ENCODE results near the gene CADPS.

Gene CADPS

DNA sequence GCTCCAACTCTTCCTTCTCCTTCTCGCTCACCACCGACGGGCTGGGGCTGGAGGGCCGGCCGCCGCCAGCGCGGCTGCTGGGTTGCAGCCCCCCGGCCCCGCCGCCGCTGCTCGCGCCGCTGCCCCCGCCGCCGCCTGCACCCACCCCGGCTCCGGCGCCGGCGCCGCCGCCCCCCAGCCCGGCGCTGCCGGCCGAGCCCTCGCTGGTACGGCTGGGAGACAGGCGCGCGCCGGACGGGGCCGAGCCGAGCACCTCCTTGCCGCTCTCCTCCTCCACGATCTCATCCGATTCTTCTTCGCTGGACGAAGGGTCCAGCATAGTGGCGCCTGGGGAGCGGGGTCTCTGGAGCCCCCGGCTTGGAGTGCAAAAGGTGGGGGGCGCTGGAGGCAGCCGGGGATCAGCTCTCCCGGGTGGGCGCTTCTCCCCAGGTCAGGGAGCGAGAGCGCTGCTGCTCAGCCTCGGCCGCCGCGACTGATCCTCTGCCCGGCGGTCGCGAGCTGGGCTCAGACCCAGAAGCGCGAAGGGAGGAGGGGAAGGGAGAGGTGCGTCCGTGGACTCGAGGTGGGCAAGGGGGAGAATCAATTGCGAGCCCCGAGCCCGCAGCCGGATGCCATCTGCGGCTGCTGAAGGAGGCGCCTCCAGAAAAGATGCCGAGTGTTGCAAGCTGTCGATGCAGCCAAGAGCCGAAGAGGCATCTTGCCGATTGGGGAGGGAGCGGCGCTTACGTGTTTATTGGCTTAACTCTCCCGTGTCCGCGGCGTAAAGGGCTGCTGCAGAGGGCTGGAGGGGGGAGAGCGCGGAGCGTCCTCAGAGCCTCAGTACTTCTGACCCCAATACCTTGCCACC lies at the start of gene CADPS:
Gene CADPS, minus strand, starts transcription at position 706 of the 847 bp plus-strand sequence. Its CDS starts 387 bp downstream, at position 319.
- DNase-seq, result peak; percentile 13

DNA sequence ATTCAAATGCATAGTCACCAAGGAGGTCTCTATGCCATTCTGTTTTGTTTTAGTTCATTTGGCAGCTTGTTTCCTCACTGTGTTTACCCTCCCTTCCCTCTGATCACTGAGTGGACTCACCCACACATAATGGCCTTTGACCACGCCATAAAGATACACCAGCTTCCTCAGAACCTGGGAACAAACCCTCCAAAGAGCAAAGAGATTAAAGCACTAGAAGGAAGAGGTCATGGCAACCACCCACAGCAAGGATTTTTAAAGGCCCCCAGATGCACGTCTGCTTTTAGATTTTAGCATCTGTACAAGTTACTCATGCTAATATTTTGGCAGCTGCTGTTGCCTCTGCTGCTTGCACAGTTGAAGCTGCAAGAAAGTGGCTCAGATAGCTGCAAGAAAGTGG lies 47.9 kb upstream of the CADPS start:
- DNase-seq, result no peak

DNA sequence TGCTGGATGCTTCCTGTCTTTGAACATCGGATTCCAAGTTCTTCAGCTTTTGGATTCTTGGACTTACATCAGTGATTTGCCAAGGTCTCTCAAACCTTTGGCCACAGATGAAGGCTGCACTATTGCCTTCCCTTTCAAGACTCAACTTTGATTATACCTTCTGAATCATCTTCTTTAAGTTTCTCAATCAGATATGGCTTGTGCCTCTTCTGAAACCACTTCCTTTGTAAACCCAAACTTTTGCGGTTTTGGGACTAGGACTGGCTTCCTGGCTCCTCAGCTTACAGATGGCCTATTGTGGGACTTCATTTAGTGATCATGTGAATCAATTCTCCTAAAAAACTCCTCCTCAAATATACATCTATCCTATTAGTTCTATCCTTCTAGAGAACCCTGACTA lies 47.1 kb upstream of the CADPS start:
- no peak for DNase-seq

DNA sequence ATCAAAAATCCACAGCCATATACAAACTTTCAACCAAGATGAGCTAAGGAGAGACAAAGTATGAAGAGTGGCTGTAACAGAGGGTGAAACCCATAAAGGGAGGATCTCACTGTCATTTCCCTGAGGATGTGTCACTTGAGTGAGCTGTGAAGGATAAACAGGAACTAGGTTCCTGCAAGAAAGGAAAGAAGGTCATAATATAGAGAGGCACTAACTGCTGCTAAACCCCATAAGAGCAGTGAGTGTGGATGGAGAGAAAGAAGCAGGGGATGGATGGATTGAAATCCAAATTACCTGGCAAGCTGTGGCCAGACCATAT lies 45.2 kb upstream of the CADPS start:
- DNase-seq, result no peak

DNA sequence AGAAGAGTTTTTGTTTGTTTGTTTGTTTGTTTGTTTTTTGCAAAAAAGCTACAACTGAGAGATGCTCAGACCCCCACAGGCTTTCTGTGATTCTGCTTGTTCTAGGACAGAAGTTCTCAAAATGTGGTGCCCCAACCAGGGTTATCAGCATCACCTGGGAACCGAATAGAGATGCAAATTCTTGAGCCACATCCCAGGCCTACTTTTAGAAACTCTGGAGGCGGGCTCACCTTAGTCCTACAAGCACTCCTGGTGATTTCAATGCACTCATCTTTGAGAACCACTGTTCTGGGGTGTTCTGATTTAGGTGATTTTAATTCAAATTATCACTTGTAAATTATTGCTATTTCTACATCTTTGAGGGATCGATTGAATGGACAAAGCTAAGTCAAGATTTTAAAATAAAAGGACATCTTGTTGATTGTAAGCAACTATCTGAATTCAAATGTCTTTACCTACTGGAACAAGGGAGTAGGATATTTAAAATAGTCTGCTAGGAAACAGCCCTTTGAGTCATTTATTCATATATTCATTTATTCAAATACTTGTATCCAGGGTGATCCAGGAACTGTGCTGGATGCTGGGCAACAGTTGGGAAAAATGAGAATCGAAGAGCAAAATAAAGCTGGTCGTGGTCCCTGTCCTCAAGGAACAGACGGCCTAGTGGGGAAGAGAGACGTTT lies 44.7 kb upstream of the CADPS start:
- no peak for DNase-seq

DNA sequence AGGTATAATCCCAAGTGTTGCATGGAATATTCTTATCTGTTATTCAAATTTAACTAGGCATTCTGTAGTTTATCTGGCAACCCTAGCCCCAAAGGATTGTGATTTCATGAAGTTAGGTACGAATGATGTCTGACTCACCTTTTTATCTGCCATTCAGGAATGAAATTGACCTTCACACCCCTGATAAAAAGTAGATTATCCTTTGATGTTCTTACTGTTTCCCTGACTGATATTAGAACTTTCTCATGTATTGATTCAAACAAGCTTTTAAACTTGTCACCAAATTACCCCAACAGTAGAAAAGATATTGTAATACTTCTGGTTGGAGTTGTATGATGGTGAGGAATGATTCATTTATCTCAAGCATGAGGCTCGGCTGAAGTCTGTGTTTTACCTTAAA lies 43.6 kb upstream of the CADPS start:
- no peak for DNase-seq

DNA sequence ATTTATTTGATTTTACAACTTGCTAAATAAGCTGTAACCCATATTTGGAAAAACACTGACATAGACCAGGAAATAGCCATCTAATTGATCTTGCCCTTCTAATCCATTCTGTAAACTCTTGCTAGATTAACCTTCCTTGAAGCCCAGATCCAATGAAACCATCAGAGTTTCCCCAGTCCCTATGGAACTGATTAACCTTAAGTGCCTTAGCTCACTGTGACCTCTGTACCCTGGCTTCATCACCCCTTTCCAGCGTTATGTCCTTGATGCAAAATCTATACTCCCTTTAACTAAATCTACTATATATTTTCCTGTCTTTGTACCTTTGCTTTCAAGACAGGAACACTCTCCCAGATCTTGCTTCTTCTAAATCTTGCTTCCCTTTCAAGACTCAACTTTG lies 42.9 kb upstream of the CADPS start:
- DNase-seq, result no peak

DNA sequence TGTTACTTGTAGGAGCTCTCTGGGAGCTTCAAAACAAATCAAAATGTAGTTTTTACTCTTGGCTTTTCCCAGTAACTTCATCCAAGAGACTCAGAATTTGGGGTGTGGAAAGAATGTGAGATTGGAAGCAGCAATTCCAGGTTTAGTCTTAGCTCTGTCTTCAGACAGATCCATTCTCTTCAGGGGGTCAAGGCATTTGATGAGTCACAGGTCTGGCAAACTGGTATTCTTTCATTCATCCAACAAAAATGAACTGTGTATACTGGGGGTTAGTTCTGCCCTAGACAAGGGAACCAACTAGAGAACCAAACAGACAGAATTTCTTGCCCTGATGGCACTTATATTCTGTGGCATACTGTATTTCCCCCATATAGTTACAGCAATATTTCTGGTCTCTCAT lies 36.3 kb upstream of the CADPS start:
- no peak for DNase-seq

DNA sequence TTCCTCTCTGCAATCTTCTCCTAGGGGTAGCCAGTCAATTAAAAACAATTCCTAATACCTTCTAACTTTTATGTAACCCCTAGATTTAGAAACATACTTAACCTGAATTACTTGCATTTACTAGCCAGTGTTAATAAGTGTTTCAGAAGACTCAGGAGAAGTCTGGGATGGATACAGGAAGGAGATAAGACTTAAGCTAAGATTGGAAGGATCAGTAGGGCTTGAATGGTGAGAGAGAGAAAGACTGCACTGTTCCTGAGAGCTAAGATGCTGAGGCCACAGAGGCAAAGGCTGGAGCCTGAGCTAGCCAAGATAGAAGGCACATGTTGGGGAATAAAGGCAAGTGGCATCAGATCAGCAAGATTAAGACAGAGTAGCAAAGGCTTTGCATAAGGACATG lies 30.1 kb upstream of the CADPS start:
- no peak for DNase-seq

DNA sequence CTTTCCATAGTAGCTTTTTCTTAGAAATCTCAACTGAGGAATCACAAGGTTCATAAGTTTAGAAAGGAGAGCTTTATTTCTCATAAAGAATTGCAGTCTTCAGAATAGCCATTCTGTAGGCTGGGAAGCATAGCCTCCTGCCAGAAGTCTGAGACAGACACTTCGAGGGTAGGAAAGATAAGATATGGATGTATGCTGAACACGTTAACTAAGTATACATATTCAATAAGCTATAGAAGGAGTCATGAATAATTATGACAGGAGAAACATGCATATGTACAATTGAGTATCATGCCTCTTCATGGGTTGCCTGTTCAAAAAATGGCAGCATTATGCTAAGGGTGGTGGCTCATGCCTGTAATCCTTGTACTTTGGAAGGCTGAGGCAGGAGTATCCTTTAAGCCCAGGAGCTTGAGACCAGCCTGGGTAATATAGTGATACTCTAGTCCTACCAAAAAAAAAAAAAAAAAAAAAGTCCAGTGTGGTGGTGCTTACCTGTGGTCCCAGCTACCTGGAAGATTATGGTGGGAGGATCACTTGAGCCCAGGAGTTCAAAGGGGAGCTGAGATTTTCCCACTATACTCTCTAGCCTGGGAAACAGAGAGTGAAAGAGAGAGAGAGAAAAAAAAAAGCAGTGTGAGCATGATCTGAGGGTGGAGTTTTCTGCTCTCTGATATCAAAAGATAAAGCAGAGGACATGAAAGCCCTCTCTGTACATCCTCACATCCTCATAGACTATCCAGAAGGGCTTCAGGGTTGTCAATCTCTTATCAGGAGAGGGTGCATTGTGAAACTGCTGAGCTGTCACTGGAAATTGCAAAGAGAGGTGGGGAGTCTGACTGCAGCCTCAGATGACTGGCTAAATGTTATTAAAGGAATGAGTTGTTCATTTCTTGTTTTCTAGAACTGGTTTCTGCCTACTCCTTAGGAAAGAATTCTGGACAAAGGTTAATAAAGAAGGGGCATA lies 23.6 kb upstream of the CADPS start:
- DNase-seq, result no peak

DNA sequence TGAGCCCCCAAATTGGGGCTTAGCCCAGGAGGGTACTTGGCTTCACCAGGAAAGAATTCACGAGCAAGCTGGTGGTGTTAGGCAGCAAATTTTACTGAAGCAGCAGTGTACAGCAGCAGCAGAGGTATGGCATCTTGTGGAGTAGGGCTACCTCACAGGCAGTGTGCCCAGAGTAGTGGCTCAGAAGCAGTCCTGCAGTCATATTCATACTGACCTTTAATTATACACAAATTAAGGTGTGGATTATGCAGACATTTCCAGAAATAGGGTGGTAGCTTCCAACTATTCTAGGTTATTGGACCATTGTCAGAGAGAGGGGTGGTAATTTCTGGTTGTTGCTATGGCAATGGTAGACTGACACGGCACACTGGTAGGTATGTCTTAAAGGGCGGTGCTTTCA lies 20.7 kb upstream of the CADPS start:
- DNase-seq, result no peak

DNA sequence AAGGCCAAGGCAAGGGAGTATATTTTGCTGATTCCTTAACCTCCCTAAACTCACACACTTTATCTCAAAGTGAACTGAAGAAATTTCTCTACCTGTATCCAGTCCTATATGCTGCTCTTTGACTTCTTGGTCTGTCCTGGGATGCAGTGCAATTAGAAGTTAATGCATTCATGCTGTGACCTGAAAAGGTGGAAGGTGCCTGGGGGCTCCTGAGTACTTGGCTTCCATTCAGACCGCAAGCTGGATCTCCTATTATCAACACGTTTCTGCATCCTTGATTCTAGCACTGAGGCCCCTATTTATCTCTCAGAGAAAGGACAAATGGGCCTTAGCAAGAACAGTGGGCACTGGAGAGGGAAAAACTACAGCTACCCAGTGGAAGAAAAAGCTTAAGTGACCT lies 17.7 kb upstream of the CADPS start:
- DNase-seq, result no peak

DNA sequence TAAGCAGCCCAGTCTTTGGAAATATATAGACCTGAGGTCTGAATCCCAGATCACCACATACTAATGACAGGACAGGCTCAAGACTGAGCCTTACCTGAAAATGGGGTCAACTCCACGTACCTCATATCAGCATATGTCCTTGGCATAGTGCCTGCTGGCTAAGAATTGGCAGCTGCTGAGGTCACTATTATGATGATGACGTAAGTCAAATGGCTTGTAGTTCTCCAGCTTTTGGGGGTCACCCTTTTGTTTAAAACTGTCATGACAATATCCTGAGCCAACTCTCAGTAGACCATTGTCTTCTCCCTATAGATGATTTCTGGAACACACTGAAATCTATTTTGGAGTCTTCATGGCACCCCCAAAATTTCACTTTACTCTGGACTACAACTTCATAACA lies 16.8 kb upstream of the CADPS start:
- no peak for DNase-seq

DNA sequence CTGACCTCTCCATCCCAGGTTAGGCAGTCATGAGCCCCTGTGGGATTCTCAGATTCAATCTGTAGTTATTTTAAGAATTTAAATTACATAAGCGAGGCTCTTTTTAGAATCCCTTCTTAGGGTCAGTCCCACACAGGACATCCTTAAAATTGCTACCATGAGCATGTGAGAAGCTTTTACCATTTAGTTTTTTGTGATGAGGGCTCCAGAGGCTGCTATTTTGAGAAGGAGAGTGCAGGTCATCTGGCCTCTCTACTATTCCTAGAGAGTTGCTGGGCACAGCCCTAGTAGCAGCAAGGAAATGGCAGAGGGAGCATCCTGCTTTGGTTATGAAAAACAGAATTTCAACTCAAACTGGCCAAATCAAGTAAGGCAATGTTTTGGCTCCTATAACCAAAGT lies 13.6 kb upstream of the CADPS start:
- DNase-seq, result no peak

DNA sequence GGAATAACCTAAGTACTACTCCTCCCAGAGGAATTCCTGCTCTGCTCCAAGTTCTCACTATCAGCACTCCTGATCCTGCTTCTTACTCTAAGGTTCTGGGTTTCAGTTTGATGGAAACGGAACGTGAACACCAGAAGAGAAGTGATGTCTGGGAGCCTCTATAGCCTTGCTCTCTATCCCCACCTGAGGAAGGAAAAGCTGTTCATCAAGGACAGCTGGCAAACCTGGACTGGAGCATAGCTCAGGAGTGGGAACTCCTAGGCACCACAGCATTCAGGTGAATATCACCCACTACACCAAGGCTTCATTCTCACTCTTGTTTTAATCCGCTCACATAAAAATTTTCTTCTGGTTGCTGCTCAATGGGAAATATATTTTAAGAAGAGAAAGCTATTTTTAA lies 13.0 kb upstream of the CADPS start:
- peak; percentile 15 for DNase-seq

DNA sequence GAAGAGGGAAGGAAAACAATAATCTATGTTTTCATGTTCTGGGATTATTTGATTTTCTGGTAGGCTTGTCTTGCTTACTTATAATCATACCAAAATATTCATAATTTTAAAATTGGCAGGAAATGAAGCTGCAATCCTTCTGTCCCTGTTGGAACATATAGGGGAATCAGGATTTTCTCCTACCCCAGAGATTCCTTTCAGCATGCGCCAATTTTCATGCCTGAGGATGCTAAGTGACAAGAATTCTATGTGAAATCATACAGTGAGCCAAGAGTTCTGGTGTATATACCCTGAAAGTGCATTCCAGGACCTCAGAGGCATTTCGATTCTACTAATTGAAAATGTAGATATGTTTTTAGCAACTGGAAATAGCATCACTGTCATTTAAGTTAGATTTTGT lies 9.9 kb upstream of the CADPS start:
- DNase-seq, result no peak

DNA sequence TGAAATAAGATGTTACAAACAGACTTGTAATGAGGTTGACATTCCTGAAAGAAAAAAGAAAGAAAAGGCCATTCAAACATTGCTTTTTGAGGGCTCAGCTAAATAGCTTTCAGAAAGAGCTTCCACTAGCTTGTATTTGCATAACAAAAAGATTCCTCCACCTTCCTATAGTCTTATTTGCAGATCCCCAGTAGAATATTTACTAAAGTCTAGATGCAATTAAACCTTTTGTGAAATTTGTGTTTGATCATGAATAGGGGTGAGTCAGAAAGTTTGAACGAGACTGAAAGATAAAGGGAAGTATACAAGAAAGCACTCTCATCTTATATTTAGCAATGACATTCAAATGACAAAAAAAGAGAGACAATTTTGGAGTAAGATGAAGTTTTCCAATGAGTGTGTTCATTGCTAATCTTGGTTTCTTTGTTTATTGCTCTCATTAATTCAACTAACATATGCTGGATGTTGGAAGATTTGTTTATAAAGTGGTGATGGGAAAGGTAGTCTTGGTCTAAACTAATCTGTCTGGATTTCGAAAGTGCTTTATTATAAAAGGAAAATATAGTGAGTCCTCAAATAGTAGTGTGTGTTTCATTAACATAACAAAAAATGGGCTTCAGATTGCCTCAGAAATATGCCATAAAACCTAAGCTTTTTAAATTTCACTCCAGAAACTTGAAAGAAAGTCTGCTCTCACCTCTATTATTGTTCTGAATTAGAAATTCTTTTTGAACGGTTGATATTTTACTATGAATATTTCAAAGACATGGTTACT lies 9.1 kb upstream of the CADPS start:
- no peak for DNase-seq

DNA sequence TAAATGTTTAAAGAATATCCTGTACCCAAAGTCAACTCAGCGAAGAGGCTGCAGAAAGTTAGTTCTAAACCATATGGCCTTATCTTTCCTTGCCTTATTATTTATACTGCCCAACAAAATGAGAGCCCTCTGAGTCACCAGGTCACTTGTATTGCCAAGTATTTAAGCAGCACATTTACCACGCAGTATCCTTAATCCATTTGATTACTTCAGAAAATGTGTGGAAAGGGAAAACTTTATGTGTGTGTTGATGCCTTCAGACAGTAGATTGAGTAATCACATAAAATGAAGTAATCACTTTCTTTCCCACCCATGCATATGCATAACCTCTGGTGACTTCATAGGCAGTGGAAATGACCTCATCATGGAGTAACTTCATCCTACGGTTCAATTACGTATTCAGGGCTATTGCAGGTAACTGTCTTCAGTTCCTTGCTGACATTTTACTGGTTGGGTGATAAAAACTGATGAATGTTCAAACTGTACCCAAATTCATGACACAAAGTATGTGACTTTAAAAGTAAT lies 7.5 kb upstream of the CADPS start:
- no peak for DNase-seq

DNA sequence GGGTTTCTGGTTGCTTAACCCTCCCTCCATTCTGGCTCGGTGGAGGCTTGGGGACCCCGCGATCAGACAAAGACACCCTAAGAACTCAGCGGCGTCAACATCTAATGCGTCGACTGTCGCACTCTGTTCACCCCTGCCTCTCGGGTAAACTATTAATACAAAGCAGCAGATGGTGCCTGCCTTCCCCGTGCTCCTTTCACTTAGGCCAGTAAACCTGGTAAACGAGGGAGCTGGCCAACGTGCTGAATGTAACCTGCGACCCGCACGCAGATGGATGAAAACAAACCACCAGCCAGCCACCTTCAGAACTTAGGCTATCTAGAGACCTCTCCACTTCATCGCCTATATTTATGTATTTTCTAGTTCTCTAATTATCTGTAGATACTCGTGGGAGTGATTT lies 848 bp upstream of the CADPS start:
- no peak for DNase-seq

DNA sequence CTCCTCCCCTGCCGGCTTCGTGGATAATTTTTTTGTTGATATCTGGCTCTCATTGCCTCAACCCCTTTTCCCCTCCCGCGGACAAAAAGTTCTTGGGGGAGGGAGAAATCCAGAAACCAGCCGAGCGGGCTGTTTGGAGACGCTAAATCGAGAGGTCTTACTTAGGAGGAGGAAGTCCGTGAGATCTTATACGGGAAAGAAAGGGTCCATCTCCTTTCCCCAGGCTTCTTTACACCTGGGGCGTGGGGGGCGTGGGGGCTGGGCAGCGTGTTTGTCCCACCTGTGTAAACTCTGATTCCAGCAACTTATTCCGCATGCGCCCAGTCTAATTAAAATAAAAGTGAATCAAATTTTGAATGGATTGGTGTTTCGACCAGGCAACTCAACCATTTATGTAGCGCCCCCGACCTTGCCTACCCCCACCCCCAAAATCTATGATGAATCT lies 364 bp upstream of the CADPS start:
- no peak for DNase-seq

DNA sequence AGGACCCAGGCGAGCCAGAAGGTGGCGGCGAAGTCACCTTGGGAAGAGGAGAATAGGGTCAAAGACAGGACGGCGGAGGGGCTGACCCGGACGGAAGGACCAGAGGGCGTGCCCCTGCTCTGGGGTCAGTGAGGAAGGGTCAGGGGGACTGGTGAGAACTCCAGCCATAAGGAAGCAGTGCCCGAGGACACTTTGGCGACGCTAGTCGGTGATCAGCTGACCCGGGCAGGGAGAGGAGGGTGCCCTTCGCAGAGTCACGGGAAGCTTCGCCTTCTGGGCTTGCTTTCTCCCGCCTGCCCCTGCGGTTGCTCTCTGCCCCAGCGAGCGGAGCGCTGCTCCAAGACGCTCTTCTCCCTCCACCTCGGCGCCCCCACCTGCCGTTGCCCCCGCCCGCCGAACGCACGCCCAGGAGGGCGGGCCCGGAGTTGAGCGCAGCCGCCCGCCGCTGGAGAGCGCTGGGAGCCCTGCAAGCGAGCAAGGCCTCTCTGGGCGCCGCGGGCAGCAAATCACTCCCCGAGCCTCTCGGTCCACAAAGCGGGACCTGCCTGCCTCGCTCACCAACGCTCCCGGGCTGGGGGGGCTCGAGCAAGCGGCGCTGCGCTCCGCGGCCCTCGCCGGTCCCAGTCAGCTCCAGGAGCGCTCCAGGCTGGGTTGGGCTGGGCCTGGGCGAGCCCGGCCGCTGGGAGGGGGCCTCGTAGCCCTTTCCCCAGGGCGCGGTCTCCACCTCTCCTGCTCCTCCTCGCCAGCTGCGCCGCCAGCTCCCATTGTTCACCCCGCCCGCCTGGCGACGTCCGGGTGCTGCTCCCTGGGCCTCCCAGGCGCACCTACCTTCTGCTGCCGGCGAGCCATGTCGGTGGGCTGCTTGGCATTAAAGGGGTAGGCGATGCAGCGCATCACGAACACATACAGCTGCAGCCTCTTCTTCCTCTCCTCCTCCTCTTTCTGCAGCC lies 1.2 kb downstream of the CADPS start:
- peak; percentile 51 for DNase-seq
